Retinal pigment epithelial cell (primary cell): ENCODE results near the gene TMEM42.
A peak's percentile ranks its signal among the peaks of the same experiment; 100 is the strongest.
"Not testable (repeated sequence)": the region's sequence is repeated elsewhere in the genome, so short reads cannot be mapped to it uniquely, and the experiment has no call there.

Source experiments
- DNase-seq: peaks from one replicate; pipeline ENCODE4 v3.0.0-alpha.2; 2010; ENCODE audit warnings: low read depth
- H3K4me3 ChIP-seq: 2 replicates; pipeline ENCODE4 v1.5.1; 2011; ENCODE audit warnings: mild to moderate bottlenecking, low read length, control low read depth, moderate library complexity
- TF ChIP-seq, protein P1 (sequence below): conservative IDR thresholded peaks from 2 replicates; pipeline ENCODE4 v1.5.1; 2011; ENCODE audit warnings: low read depth, low read length, control low read depth, inconsistent platforms

Gene TMEM42

DNA sequence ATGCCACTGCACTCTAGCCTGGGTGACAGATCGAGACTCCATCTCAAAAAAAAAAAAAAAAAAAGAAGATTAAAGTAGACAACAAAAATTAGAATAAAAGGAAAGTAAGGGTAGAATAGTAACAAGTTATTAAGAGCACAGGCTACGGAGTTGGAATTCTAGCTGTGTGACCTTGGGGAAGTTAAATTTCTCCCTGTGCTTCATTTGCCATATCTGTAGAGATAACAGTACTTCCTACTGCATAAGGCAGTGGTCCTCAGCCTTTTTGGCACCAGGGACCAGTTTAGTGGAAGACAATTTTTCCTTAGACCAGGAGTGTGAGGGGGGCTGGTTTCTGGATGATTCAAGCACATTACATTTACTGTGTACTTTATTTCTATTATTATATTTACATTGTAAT lies 28.7 kb upstream of the TMEM42 start:
- H3K4me3 ChIP-seq: no peak overlapping the region
- DNase-seq: no peak
- TF ChIP-seq, protein P1, sequence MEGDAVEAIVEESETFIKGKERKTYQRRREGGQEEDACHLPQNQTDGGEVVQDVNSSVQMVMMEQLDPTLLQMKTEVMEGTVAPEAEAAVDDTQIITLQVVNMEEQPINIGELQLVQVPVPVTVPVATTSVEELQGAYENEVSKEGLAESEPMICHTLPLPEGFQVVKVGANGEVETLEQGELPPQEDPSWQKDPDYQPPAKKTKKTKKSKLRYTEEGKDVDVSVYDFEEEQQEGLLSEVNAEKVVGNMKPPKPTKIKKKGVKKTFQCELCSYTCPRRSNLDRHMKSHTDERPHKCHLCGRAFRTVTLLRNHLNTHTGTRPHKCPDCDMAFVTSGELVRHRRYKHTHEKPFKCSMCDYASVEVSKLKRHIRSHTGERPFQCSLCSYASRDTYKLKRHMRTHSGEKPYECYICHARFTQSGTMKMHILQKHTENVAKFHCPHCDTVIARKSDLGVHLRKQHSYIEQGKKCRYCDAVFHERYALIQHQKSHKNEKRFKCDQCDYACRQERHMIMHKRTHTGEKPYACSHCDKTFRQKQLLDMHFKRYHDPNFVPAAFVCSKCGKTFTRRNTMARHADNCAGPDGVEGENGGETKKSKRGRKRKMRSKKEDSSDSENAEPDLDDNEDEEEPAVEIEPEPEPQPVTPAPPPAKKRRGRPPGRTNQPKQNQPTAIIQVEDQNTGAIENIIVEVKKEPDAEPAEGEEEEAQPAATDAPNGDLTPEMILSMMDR: no peak

DNA sequence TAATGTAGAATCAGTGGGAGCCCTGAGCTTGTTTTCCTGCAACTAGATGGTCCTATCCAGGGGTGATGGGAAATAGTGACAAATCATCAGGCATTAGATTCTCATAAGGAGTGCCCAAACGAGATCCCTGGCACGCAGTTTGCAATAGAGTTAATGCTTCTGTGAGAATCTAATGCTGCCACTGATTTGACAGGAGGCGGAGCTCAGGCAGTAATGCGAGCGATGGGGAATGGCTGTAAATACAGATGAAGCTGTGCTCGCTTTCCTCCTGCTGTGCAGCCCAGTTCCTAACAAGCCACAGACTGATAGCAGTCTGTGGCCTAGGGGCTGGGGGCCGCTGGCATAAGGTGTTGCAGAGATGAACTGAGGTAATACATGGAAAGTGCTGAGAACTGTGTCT lies 28.3 kb upstream of the TMEM42 start:
- DNase-seq: no peak
- TF ChIP-seq, protein P1: no peak
- H3K4me3 ChIP-seq: no peak overlapping the region

DNA sequence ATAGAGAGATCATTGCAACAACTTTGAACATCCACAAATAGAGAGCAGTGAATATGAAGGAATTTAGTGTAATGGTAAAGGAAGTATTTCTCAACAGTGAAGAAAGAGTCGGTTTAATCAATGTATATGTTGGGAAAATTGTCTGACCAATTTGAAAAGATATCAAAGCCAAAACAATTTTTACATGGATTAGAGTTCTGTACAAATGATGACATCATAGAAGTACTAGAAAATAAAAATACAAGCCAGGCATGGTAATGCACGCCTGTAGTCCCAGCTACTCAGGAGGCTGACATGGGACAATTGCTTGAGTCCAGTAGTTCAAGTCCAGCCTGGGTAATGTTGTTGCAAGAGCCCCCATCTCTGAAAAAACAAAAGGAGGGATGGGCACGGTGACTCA lies 26.0 kb upstream of the TMEM42 start:
- TF ChIP-seq, protein P1: no peak
- no peak for DNase-seq
- H3K4me3 ChIP-seq: no peak overlapping the region

GRCh38 chr3:44842376-44842775 lies 19.3 kb upstream of the TMEM42 start:
- TF ChIP-seq, protein P1: no peak
- no peak for DNase-seq
- no peak overlapping the region for H3K4me3 ChIP-seq

- H3K4me3 ChIP-seq: no peak overlapping the region
- TF ChIP-seq, protein P1: no peak
- DNase-seq: peak; percentile 79
Observed at GRCh38 chr3:44845528-44846520, 15.9 kb upstream of the TMEM42 start.

GRCh38 chr3:44848634-44849033 lies 13.1 kb upstream of the TMEM42 start:
- no peak overlapping the region for H3K4me3 ChIP-seq
- TF ChIP-seq, protein P1: no peak
- DNase-seq: no peak

DNA sequence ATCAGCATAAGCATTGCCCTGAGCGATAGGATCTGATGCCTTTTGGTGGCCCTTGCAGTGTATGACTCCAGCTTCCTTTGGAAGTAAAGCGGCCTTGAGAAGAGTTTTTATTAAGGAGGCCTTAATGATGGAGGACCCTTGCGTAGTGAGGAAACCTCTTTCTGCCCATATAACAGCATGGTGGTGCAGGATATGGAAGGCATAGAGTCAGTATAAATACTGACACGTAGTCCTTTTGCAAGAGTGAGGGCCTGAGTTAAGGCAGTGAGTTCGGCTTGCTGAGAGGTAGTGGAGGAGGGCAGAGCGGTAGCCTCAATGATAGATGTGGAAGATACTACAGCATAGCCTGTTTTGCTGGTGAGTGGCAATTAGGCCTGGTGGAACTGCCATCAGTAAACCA lies 5.0 kb upstream of the TMEM42 start:
- H3K4me3 ChIP-seq, DNase-seq: not testable (repeated sequence)
